H1 (cell line): ENCODE measurements around the gene EPB41L4B. TPM values are rescaled to one million over a fixed set of nuclear protein-coding genes. Genes with fewer than 3 reads are reported as not detected.

Source experiments
- CTCF ChIA-PET: fragments of 300-600 bp; sonication (Branson Sonifier 250); formaldehyde crosslinking; loops from one replicate; lab custom pipeline; 2021; ENCODE audit not compliant: partially characterized antibody; lab: Charles Lee
- POLR2A ChIA-PET: fragments of 300-600 bp; sonication (Branson Sonifier 250); formaldehyde crosslinking; loops from one replicate; lab custom pipeline; 2021; ENCODE audit warnings: inconsistent platforms; ENCODE audit not compliant: partially characterized antibody; lab: Charles Lee
- DNase-seq, 2 experiments: peaks; one replicate each; pipeline versions ENCODE4 v3.0.0 to v3.0.0-alpha.2; 2010 to 2022; ENCODE audit warnings: low spot score in 2 of 2, low read depth in 1 of 2, mixed read lengths in 1 of 2
- FAIRE-seq: peaks from 2 replicates; lab custom pipeline; 2011; peaks lifted over from hg19 to GRCh38; lab: Jason Lieb, UNC
- H2AFZ ChIP-seq: 2 replicates; pipeline ENCODE4 v1.8.1; 2012; ENCODE audit warnings: low read length, inconsistent platforms
- H2AK5ac ChIP-seq: 2 replicates; pipeline ENCODE4 v1.6.1; 2013; ENCODE audit warnings: low read depth, low read length
- H2BK120ac ChIP-seq: replicated peaks from 2 replicates; pipeline ENCODE3; 2013; ENCODE audit warnings: low read depth, low read length, inconsistent platforms
- H2BK12ac ChIP-seq: 2 replicates; pipeline ENCODE4 v1.6.1; 2013; ENCODE audit warnings: low read depth, low read length
- H2BK15ac ChIP-seq: 2 replicates; pipeline ENCODE4 v1.6.1; 2013; ENCODE audit warnings: low read length
- H2BK20ac ChIP-seq: 2 replicates; pipeline ENCODE4 v1.6.1; 2013; ENCODE audit warnings: low read length
- H2BK5ac ChIP-seq: 2 replicates; pipeline ENCODE4 v1.6.1; 2013; ENCODE audit warnings: low read depth, low read length
- H3K14ac ChIP-seq: 2 replicates; pipeline ENCODE4 v1.6.1; 2013; ENCODE audit warnings: inconsistent platforms; ENCODE audit not compliant: insufficient read length
- H3K18ac ChIP-seq: 2 replicates; pipeline ENCODE4 v1.6.1; 2013; ENCODE audit warnings: low read length; ENCODE audit errors: extremely low read depth
- H3K23ac ChIP-seq: 2 replicates; pipeline ENCODE4 v1.6.1; 2013; ENCODE audit warnings: inconsistent platforms; ENCODE audit not compliant: insufficient read length
- H3K23me2 ChIP-seq: 2 replicates; pipeline ENCODE4 v1.6.1; 2013; ENCODE audit warnings: low read depth, low read length
- H3K27ac ChIP-seq: 2 replicates; pipeline ENCODE4 v1.6.1; 2011; ENCODE audit warnings: low read depth, low read length, inconsistent platforms
- H3K27me3 ChIP-seq, 4 experiments: replicated peaks in 1 of 4; 1 replicate in 1 of 4; 2 replicates in 3 of 4; pipeline versions ENCODE4 v1.6.1 to v1.8.1; 2011 to 2013; ENCODE audit warnings: low read length in 3 of 4, mild to moderate bottlenecking in 3 of 4, inconsistent platforms in 2 of 4, mixed read lengths in 2 of 4, moderate library complexity in 1 of 4; ENCODE audit not compliant: control insufficient read depth in 3 of 4, insufficient read depth in 3 of 4; ENCODE audit errors: extremely low read depth in 1 of 4
- H3K36me3 ChIP-seq, 4 experiments: 2 replicates each; pipeline versions ENCODE4 v1.6.1 to v1.8.1; 2011 to 2013; ENCODE audit warnings: mild to moderate bottlenecking in 4 of 4, low read length in 3 of 4, moderate library complexity in 2 of 4, control low read depth in 1 of 4, inconsistent platforms in 1 of 4; ENCODE audit not compliant: insufficient read depth in 4 of 4, control insufficient read depth in 2 of 4
- H3K4ac ChIP-seq: replicated peaks from 2 replicates; pipeline ENCODE3; 2013; ENCODE audit warnings: low read length, low read depth, mixed read lengths, inconsistent platforms; ENCODE audit not compliant: insufficient read length
- H3K4me1 ChIP-seq, 4 experiments: replicated peaks in 1 of 4; 1 replicate in 1 of 4; 2 replicates in 3 of 4; pipeline versions ENCODE4 v1.6.1 to v1.8.1; 2011 to 2013; ENCODE audit warnings: low read length in 3 of 4, inconsistent platforms in 2 of 4, mixed read lengths in 1 of 4; ENCODE audit not compliant: insufficient read depth in 4 of 4, control insufficient read depth in 3 of 4
- H3K4me2 ChIP-seq, 2 experiments: 2 replicates each; pipeline versions ENCODE4 v1.6.1 to v1.8.1; 2011 to 2013; ENCODE audit warnings: low read depth in 2 of 2, low read length in 2 of 2, control low read depth in 1 of 2, inconsistent platforms in 1 of 2, mild to moderate bottlenecking in 1 of 2; ENCODE audit not compliant: insufficient read depth in 1 of 2
- H3K4me3 ChIP-seq, 4 experiments: fragments of 200-600, 300-600 bp in 1 of 4; sonication (generic), shearing (Covaris generic), sonication (Bioruptor Twin) in 1 of 4; 2 replicates each; pipeline versions ENCODE4 v1.5.1 to v1.8.1; 2011 to 2016; ENCODE audit warnings: low read length in 4 of 4, low read depth in 3 of 4, control low read depth in 2 of 4, inconsistent platforms in 2 of 4, mild to moderate bottlenecking in 2 of 4, mixed read lengths in 1 of 4, moderate library complexity in 1 of 4; ENCODE audit not compliant: insufficient read depth in 2 of 4; ENCODE audit errors: extremely low read depth in 1 of 4
- H3K56ac ChIP-seq: replicated peaks from 2 replicates; pipeline ENCODE3; 2013; ENCODE audit warnings: low read depth, mild to moderate bottlenecking, mixed read lengths, low read length, inconsistent platforms; ENCODE audit not compliant: insufficient read length
- H3K79me1 ChIP-seq: 2 replicates; pipeline ENCODE4 v1.6.1; 2013; ENCODE audit warnings: low read depth, low read length, control low read depth
- H3K79me2 ChIP-seq, 2 experiments: 2 replicates each; pipeline versions ENCODE4 v1.6.1 to v1.8.1; 2012 to 2013; ENCODE audit warnings: low read length in 2 of 2, mild to moderate bottlenecking in 2 of 2, inconsistent platforms in 1 of 2; ENCODE audit not compliant: insufficient read depth in 2 of 2, control insufficient read depth in 1 of 2
- H3K9ac ChIP-seq, 4 experiments: replicated peaks in 1 of 4; 1 replicate in 1 of 4; 2 replicates in 3 of 4; pipeline versions ENCODE4 v1.6.1 to v1.8.1; 2011 to 2013; ENCODE audit warnings: low read depth in 3 of 4, low read length in 3 of 4, control low read depth in 2 of 4, mild to moderate bottlenecking in 2 of 4, moderate library complexity in 2 of 4, inconsistent platforms in 1 of 4; ENCODE audit errors: extremely low read depth in 1 of 4
- H3K9me3 ChIP-seq, 2 experiments: 2 replicates each; pipeline versions ENCODE4 v1.6.1 to v1.8.1; 2012 to 2013; ENCODE audit warnings: mild to moderate bottlenecking in 2 of 2, moderate library complexity in 2 of 2, control low read depth in 1 of 2, inconsistent platforms in 1 of 2, low read depth in 1 of 2, low read length in 1 of 2, mixed read lengths in 1 of 2; ENCODE audit not compliant: insufficient read depth in 2 of 2
- H4K20me1 ChIP-seq, 2 experiments: replicated peaks in 1 of 2; 2 replicates each; pipeline versions ENCODE3 to v1.8.1; 2011 to 2013; ENCODE audit warnings: inconsistent platforms in 2 of 2, low read length in 2 of 2, mild to moderate bottlenecking in 1 of 2; ENCODE audit not compliant: insufficient read depth in 2 of 2, control insufficient read depth in 1 of 2
- H4K5ac ChIP-seq: 2 replicates; pipeline ENCODE4 v1.6.1; 2013; ENCODE audit warnings: low read length, low read depth, mixed read lengths, inconsistent platforms; ENCODE audit not compliant: insufficient read length
- H4K8ac ChIP-seq: 2 replicates; pipeline ENCODE4 v1.8.0; 2013; ENCODE audit warnings: mild to moderate bottlenecking, moderate library complexity, low read length, inconsistent platforms; ENCODE audit not compliant: insufficient read depth; ENCODE audit errors: extremely low read depth
- H4K91ac ChIP-seq: replicated peaks from 2 replicates; pipeline ENCODE3; 2013; ENCODE audit warnings: low read length, mixed read lengths, inconsistent platforms; ENCODE audit not compliant: insufficient read length
- BRCA1 ChIP-seq: IDR thresholded peaks from 2 replicates; pipeline ENCODE4 v1.6.1; 2012; ENCODE audit warnings: low read depth, low read length, improper control_type of control experiment
- CBX8 ChIP-seq: fragments of 300-800, 300-1000 bp; sonication (generic); IDR thresholded peaks from 2 replicates; pipeline ENCODE4 v1.7.1; 2016; ENCODE audit warnings: low read depth, low read length, borderline replicate concordance
- CEBPB ChIP-seq: IDR thresholded peaks from 2 replicates; pipeline ENCODE4 v1.6.1; 2012; ENCODE audit warnings: low read depth, low read length
- CHD1 ChIP-seq: IDR thresholded peaks from 2 replicates; pipeline ENCODE4 v1.6.1; 2012; ENCODE audit warnings: low read depth, low read length, improper control_type of control experiment
- EP300 ChIP-seq, 2 experiments: IDR thresholded peaks; 1 replicate in 1 of 2; 2 replicates in 1 of 2; pipeline ENCODE4 v1.6.1; 2011 to 2012; ENCODE audit warnings: low read depth in 2 of 2, low read length in 2 of 2, mild to moderate bottlenecking in 2 of 2, borderline replicate concordance in 1 of 2, inconsistent platforms in 1 of 2, moderate library complexity in 1 of 2
- GABPA ChIP-seq: IDR thresholded peaks from 2 replicates; pipeline ENCODE4 v1.6.1; 2011; ENCODE audit warnings: mild to moderate bottlenecking, low read length, moderate library complexity, borderline replicate concordance; ENCODE audit not compliant: insufficient read depth
- HDAC6 ChIP-seq: IDR thresholded peaks from one replicate; pipeline ENCODE4 v1.7.1; 2012; ENCODE audit warnings: low read depth, mild to moderate bottlenecking, inconsistent platforms, low read length, moderate library complexity
- JUN ChIP-seq: IDR thresholded peaks from 2 replicates; pipeline ENCODE4 v1.6.1; 2011; ENCODE audit warnings: low read depth, mild to moderate bottlenecking, improper control_type of control experiment, low read length
- KDM1A ChIP-seq: fragments of 200-600, 300-600 bp; sonication (generic); IDR thresholded peaks from 2 replicates; pipeline ENCODE4 v1.7.1; 2016; ENCODE audit warnings: mild to moderate bottlenecking, low read length, borderline replicate concordance
- POLR2A ChIP-seq, 2 experiments: IDR thresholded peaks; 1 replicate in 1 of 2; 2 replicates in 1 of 2; pipeline ENCODE4 v1.6.1; 2011; ENCODE audit warnings: low read depth in 2 of 2, low read length in 2 of 2, mild to moderate bottlenecking in 2 of 2; ENCODE audit errors: control extremely low read depth in 1 of 2
- POU5F1 ChIP-seq: IDR thresholded peaks from 2 replicates; pipeline ENCODE4 v1.6.1; 2011; ENCODE audit warnings: low read depth, mild to moderate bottlenecking, low read length, moderate library complexity
- RXRA ChIP-seq: IDR thresholded peaks from 2 replicates; pipeline ENCODE4 v1.6.1; 2011; ENCODE audit warnings: low read depth, mild to moderate bottlenecking, low read length, moderate library complexity; ENCODE audit not compliant: insufficient read depth
- SIRT6 ChIP-seq: IDR thresholded peaks from one replicate; pipeline ENCODE4 v1.7.1; 2012; ENCODE audit warnings: low read length, inconsistent platforms
- SP2 ChIP-seq: IDR thresholded peaks from 2 replicates; pipeline ENCODE4 v1.6.1; 2012; ENCODE audit warnings: mild to moderate bottlenecking, low read length, inconsistent platforms
- SUZ12 ChIP-seq: fragments of 200-600 bp; sonication (generic); IDR thresholded peaks from 2 replicates; pipeline ENCODE4 v1.6.1; 2012; ENCODE audit warnings: mild to moderate bottlenecking, inconsistent platforms, low read length, moderate library complexity, mixed read lengths
- TAF1 ChIP-seq: IDR thresholded peaks from 2 replicates; pipeline ENCODE4 v1.6.1; 2011; ENCODE audit warnings: mild to moderate bottlenecking, low read depth, low read length
- ZNF274 ChIP-seq: IDR thresholded peaks from 2 replicates; pipeline ENCODE4 v1.7.0; 2012; ENCODE audit warnings: low read length, borderline replicate concordance; ENCODE audit errors: extremely low read depth
- polyA plus RNA-seq, 7 experiments: library from polyadenylated mRNA; depleted of rRNA in 3 of 7; stranded (reverse) in 5 of 7; unstranded in 2 of 7; fragments of >200 nt in 5 of 7; fragments of 200-250 nt in 2 of 7; gene quantifications; 1 replicate in 5 of 7; 2 replicates in 1 of 7; 4 replicates in 1 of 7; pipeline versions ENCODE4 v1.2.1 to v1.2.3, GENCODE V29; 2011 to 2013; ENCODE audit warnings: missing spikeins in 2 of 7, mixed read lengths in 2 of 7
- total RNA-seq: library from RNA; stranded (reverse); fragmentation: NEBNext Ultra II Directional; extraction: Animal tissue kit (Norgen Biotek cat#: 25700); gene quantifications from 2 replicates; pipeline ENCODE4 v1.2.1, GENCODE V29; 2021

EPB41L4B gene
- total and polyA plus RNA-seq, 2 of the 8 experiments (the other 6 are each of a cell fraction or from before 2014, with no cell fraction given) = 11.9 to 25.0 TPM

GRCh38 chr9:109290385-109290784 is 30.5 kb downstream of the EPB41L4B start:
- H3K23ac ChIP-seq = no peak overlapping the region
- POLR2A ChIA-PET = interaction anchor here (0.7 kb wide), 1 partner anchor 374 kb away, joined by 3 read pairs; no protein-coding TSS in a partner anchor
- H2BK120ac ChIP-seq = no peak overlapping the region
- H2BK20ac ChIP-seq = no peak overlapping the region
- no peaks in the 10 kb centered on the region for H3K27me3 ChIP-seq
- no peak overlapping the region for H3K4me2 ChIP-seq
- no peak overlapping the region for H3K9ac ChIP-seq
- H3K18ac ChIP-seq = no peak overlapping the region
- TF ChIP-seq SIRT6 = no peak
- no peak for TF ChIP-seq TAF1
- TF ChIP-seq JUN = no peak
- TF ChIP-seq RXRA = no peak
- no peak for TF ChIP-seq CEBPB
- no peak for TF ChIP-seq HDAC6
- TF ChIP-seq KDM1A = no peak
- TF ChIP-seq SUZ12 = no peak
- no peak for TF ChIP-seq GABPA
- TF ChIP-seq SP2 = no peak
- TF ChIP-seq CHD1 = no peak
- no peak for TF ChIP-seq POLR2A (IDR thresholded peaks at IDR 0.05; ENCODE audit: control extremely low read depth in 1 of 2, low read depth in 2 of 2, low read length in 2 of 2)
- TF ChIP-seq BRCA1 = no peak
- no peak for TF ChIP-seq EP300 (IDR thresholded peaks at IDR 0.05; ENCODE audit: borderline replicate concordance in 1 of 2, low read depth in 2 of 2, low read length in 2 of 2)
- no peak for TF ChIP-seq CBX8
- TF ChIP-seq POU5F1 = no peak
- TF ChIP-seq ZNF274 = no peak
- no peak overlapping the region for H3K14ac ChIP-seq
- peaks cover 0 to 91% of the 10 kb centered on the region in 2 experiments for H3K79me2 ChIP-seq
- no peak overlapping the region for H3K4ac ChIP-seq
- H2AFZ ChIP-seq = no peak overlapping the region
- H4K20me1 ChIP-seq = peaks cover 3 to 13% of the 10 kb centered on the region in 2 experiments
- peaks cover 2% of the 10 kb centered on the region; the same call in 1 of the 2 replicates for H3K23me2 ChIP-seq
- FAIRE-seq = no peak
- no peak overlapping the region for H2BK12ac ChIP-seq
- H2AK5ac ChIP-seq = no peak overlapping the region
- no peak overlapping the region for H4K8ac ChIP-seq
- no peaks in the 10 kb centered on the region for H3K9me3 ChIP-seq
- no peak overlapping the region for H4K91ac ChIP-seq
- H3K4me1 ChIP-seq = peaks cover 1 to 4% (median 3%) of the 10 kb centered on the region in 4 experiments; a peak in 5 of 7 replicates
- no peak overlapping the region for H3K56ac ChIP-seq
- no peak for DNase-seq
- H3K79me1 ChIP-seq = peaks cover 17% of the 10 kb centered on the region; the same call in 1 of the 2 replicates
- H4K5ac ChIP-seq = no peak overlapping the region
- no peak overlapping the region for H2BK5ac ChIP-seq
- H3K4me3 ChIP-seq = no peak overlapping the region
- CTCF ChIA-PET = interaction anchor here (0.7 to 1.7 kb wide), 4 partner anchors 40 to 179 kb away, joined by 3 to 5 read pairs (median 3); no protein-coding TSS in a partner anchor
- no peaks in the 10 kb centered on the region for H3K36me3 ChIP-seq
- H2BK15ac ChIP-seq = no peak overlapping the region
- H3K27ac ChIP-seq = no peak overlapping the region
